ENCODE data around the gene CEP162. TPM values are rescaled to one million over a fixed set of nuclear protein-coding genes. Genes with fewer than 3 reads are reported as not detected.

The CEP162 gene, protein sequence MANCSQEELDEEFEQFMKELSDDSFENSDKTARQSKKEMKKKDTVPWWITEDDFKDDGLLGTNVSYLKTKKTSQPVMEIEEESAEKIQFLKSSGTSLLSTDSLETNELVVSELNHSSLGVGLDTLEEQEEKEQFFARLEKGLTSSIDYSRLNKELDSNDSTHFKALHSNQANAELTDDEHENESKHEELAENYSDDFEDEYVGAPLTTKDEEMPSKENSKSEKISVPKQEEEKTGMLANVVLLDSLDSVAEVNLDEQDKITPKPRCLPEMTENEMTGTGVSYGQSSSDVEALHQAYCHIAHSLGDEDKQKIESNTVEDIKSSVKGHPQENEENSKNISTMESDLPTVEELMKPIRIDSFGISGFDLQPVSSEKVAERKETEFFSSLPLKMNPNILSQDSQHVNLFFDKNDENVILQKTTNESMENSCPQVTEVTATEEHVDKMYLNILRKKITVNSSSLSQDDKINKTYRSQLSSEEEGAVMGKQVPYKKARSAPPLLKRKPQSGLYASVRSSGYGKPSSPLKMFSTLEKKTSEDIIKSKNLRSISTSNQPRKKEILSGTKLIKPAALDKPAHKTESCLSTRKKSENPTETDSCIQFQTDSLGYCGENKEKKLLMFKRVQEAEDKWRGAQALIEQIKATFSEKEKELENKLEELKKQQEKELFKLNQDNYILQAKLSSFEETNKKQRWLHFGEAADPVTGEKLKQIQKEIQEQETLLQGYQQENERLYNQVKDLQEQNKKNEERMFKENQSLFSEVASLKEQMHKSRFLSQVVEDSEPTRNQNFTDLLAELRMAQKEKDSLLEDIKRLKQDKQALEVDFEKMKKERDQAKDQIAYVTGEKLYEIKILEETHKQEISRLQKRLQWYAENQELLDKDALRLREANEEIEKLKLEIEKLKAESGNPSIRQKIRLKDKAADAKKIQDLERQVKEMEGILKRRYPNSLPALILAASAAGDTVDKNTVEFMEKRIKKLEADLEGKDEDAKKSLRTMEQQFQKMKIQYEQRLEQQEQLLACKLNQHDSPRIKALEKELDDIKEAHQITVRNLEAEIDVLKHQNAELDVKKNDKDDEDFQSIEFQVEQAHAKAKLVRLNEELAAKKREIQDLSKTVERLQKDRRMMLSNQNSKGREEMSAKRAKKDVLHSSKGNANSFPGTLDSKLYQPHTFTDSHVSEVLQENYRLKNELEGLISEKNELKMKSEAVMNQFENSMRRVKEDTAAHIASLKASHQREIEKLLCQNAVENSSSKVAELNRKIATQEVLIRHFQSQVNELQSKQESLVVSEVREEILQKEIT (N-terminal part only)
- 1.0 and 2.3 TPM in 2 replicates for total RNA-seq

DNA sequence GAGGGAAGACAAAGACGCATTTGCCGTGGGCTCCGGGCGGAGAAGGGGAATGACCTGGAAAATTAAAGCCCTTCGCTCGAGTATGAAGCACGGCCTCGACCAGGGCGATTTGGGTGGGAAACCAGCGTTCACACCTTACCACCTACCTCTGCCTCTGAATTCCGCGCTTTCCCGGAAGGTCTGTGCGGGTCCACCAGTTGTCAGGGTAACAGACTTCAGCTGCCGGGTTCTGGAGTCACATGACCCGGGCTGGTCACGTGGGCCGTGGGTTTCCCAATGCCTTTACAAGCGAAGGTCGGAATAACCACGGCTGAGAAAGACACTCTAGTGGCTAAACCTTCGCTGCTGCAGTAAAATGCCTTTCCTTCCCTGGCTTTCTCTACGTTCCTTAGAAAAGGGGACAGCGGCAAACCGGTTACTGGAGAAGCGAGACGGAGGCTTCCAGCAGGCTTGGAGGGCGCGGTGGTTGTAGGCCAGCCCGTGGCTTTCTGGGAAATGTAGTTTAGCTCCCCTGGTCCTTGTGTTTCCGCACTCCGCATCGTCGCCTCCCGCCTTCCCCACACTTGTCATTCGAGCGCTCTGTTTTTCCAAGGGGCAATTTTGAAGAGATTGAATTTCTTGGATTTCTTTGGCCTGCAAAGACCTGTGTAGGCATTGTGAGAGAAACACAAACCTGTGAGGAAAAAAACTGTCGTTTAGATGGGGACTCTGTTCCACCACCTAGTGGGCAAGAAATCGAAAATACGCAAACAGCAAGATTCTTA, at the start of gene CEP162:
Gene CEP162, minus strand, starts transcription at position 210 of the 764 bp plus-strand sequence. CDS start 1,250 bp downstream, outside the sequence.

Other genes starting within 250 kb of the CEP162 start
- under 0.01 and 0.13 TPM in 2 replicates for gene MRAP2, start 193.9 kb downstream of the CEP162 start, total RNA-seq